Activated CD4-positive, alpha-beta T cell treated with anti-CD3 and anti-CD28 coated beads, Interleukin-2, amount 50 U/mL, for 16 hours (primary cell): Measurements from ENCODE around the gene PSMD11.

Experiments used
- DNase-seq: peaks from one replicate; pipeline ENCODE4 v3.0.0-alpha.2; 2020

Gene PSMD11

DNA sequence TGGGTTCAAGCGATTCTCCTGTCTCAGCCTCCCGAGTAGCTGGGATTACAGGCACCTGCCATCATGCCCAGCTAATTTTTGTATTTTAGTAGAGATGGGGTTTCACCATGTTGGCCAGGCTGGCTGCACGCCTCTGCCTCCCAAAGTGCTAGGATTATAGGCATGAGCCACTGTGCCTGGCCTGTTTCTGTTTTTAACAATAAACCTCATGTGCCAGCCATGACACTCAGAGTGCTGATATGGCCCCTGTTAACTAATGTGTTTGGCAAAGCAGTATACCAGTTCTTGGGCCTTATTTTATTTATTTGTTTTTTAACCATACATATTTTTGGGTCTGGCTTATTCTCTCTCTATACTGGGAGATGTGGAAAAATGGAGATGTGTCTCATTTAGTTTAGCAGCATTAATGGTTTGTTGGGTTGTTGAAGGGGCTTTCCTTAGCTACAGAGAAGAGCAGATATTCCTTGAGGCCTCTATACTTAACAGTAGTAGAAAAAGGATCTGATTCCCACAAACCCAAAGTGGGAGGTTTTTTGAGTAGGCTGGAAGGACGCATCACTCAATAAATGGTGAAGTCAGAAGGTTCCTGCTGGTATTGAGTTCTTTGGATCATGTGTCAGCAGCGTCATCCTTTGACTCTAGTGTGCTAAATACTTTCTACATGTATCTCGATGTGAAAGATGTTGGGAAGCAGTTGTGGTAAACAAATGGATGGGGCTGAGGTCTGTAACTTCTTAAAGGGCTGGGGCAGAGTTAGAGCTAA lies 26.3 kb downstream of the PSMD11 start:
- DNase-seq = no peak

- DNase-seq = no peak
These were observed 27.3 kb downstream of the PSMD11 start for GRCh38 chr17:32471652-32472051.

DNA sequence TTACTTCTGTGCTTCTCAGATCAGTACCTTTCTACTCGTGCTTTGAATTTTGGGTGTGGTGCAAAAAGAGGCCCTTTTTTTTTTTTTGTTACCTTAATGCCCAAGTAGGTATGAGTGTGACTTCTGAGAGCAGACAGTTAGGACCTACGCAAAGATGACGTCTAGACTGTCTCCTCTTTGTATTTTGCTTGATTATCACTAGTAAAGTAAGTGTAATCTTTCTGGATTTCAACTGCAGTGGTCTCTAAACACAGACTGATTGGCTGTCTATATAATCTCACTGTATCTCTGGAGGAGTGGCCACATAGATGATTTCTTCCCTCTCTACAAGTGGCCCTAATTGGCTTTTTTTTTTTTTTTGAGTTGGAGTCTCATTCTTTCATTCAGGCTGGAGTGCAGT lies 30.9 kb downstream of the PSMD11 start:
- DNase-seq = no peak

DNA sequence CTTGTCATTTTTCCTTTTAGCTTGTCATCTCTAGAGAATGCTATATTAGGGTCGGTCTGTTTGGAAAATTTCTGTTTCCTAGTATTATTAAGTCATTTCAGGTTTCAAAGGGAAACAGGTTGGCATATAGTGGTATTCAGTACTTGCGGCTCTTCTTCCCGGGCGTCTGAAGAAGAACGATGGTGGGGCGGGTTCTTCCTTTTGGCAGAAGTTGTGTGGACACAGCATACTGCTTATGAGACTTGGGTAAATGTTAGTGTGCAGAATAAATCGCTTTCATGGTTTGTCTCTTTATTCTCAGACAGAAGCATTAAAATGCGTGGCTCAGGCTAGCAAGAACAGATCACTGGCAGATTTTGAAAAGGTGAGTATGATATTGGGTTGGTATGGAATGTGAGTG lies 32.9 kb downstream of the PSMD11 start:
- no peak for DNase-seq

GRCh38 chr17:32479074-32479617 lies 34.8 kb downstream of the PSMD11 start:
- no peak for DNase-seq

DNA sequence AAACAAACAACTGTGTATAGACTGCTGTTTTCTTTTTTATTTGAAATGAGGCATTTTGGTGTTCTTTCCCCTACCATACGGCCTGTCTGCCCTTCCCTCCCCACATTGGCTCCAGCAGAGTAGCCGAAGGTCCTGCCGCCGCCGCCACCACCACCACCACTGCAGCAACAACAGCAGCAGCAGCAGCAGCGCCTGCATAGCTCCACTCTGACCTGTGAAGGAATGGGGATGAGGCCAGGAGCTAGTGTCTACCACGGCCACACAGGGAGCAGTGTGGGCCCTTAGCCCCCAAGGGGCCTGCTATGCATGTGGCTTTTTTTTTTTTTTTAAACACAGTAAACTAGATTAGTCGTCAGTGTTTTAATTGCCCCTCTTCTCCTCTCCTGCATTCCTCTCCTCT lies 36.9 kb downstream of the PSMD11 start:
- no peak for DNase-seq

DNA sequence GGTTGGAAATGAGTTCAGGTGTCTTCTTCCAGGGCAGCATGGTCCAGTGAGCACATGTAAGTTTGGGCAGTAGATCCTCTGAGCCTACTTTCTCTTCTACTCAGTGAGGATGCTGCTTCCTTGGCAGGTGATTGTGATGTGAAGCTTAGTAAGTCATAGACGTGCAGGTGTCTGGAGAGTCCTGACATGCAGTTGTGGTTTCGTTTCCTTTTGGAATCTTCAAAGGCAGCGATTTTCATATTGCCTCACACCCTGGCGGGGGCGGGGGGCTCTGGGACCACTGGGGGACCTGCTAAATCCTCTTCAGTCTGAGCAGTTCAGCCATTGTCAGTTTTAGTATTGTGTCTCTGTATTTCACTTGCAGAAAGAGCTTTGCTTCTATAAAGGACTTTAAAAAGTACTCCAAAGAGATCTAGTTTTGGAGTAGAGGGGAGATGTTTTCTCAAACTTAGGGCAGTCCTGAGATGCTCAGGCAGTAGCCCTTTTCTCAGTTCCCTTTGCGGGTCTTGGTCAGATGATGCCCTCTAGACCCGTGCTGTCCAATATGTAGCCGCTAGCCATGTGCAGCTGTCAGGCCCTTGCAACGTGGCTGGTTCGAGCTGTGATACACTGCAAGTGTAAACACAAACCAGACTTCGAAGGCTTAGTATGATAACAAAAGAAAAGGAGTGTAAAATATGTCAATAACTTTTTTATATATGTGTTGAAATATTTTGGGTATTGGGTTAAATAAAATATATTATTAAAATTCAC lies 38.4 kb downstream of the PSMD11 start:
- DNase-seq = no peak

GRCh38 chr17:32483451-32484019 lies 39.2 kb downstream of the PSMD11 start:
- peak; percentile 31 for DNase-seq

DNA sequence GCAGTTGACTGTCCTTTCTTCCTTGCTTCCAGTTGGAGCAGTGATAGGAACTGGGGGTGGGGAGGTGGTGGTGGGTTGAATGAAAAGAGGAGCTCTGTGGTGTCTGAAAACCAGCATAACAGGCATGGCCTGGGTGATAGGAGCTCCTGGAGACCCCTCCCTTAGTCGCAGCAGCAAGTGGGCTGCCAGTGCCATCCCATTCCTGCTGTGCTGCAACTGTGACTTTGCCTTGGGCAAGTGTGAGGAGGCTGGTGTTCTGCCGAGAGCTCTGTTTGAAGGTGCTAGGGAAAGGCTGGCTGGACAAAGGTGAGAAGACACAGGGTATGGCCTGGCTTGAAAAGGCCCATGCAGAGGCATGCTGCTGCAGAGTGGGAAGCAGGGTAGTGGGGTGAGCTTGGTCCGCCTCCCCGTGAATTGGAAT lies 39.7 kb downstream of the PSMD11 start:
- DNase-seq = no peak

DNA sequence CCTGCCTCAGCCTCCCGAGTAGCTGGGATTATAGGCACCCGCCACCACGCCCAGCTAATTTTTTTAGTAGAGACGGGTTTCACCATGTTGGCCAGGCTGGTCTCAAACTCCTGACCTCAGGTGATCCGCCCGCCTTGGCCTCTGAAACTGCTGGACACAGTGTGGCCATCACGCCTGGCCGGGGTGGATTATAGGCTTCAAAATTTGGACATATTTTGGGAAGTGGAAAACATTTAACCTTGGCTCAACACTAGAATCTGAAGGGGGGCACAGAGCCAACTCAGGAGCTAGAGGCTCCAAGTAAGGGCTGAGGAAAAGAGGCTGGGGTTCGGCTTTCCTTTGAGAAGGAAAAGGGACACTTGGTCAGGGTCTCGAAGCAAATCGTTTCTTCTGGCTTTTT lies 40.3 kb downstream of the PSMD11 start:
- no peak for DNase-seq

DNA sequence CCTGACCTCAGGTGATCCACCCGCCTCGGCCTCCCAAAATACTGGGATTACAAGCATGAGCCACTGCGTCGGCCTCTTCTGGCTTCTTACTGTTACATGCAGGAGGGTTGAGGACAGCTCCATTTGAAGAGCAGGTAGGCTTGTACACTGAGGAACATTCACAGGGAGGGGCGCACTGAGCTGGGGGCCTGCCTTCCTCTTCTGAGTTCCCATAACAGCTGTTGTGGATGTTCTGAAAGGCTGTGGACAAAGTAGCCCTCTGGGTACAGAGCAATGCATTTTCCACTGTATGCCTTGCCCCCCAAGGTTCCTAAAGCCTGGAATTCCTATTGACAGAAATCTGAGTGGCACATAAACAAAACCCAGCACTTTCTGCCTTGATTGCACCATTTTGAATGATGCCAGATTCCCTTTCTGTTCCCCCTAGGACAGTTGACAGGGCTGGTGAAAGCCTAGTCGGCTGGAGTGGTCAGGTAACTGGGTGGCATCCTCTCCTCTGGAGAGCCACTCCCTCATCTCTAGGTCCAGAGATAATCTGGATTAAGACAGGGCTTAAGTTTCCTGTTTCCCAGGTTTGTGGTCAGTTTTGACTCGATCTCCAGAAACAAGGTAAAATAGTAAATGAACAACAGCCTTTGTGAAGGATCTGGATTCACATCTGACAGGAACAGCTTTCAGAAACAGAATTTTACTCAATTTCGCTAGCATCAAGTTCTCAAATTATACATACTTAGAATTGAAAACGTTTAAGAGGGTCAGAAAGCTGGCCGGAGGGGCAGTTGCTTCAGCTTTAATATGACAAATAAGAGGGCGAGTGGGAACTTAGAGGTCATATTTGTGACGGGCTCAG lies 41.2 kb downstream of the PSMD11 start:
- DNase-seq = no peak

DNA sequence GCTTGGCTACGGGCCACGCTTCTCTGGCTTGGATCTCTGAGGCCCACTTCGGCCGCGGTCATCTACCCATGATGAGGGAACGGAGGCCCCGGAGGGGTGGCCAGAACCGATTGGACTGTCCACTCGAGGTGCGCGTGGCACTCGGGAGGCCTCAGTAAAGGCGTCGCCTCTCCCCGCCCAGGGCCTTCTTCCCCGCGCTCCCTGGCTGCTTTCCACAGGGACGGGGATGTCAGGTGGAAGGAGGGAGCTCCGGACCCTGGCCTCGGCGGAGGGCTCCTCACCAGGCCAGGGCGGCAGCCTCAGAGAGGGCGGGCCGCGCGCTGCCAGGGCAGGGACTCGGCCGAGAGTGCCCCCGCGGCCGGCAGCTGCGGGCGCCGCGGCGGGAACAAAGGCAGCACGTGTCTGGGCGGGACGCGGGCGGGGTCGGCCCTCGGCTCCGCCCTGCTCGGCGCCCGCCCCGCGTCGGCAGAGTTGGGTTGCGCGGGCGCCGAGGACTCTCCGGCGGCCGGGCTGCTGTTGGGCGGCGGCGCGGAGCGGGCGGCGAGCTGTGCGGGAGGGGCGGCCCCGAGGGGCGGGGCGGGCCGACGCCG lies 41.9 kb downstream of the PSMD11 start:
- DNase-seq = peak; percentile 48

DNA sequence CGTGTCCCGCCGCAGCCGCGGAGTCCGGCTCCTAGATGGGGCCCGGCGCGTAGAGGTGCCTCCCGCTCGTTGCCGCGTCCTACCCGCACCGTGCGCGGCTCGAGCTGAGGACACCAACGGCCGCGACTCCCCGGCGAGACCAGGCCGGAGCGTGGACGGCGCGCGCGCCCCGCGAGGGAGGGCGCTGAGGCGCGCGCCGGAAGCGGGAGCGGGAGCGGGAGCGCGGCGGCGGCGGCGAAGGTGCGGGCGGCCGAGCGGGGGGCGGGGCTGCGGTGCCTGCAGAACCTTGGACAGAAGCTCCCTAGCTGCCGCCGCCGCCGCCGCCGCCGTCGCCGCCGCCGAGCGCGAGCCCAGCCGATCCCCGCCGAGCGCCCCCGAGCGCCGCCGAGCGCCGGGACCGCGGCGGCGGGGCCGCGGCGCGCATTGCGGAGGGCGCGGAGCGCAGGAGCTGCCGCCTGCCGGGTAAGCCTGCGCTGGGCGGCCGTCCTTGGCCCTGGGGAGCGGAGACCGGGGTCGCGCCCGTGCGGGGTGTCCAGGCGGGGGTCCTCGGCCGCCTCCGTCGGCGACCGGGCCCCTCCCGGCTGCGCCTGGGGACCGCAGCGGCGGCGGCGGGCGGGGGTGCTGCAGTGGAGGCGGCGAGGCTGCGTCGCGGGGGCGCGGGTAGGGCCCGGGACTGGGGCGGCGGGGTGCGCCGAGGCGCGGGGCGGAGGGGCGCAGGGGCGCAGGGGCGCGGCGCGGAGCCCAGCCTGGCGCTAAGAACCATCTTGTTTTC lies 42.6 kb downstream of the PSMD11 start, which contains the start of gene CDK5R1:
CDK5R1 (plus strand) TSS at position 293 of the 772 bp plus-strand sequence. CDS start 628 bp downstream, outside the sequence.
- peak; percentile 57 for DNase-seq

DNA sequence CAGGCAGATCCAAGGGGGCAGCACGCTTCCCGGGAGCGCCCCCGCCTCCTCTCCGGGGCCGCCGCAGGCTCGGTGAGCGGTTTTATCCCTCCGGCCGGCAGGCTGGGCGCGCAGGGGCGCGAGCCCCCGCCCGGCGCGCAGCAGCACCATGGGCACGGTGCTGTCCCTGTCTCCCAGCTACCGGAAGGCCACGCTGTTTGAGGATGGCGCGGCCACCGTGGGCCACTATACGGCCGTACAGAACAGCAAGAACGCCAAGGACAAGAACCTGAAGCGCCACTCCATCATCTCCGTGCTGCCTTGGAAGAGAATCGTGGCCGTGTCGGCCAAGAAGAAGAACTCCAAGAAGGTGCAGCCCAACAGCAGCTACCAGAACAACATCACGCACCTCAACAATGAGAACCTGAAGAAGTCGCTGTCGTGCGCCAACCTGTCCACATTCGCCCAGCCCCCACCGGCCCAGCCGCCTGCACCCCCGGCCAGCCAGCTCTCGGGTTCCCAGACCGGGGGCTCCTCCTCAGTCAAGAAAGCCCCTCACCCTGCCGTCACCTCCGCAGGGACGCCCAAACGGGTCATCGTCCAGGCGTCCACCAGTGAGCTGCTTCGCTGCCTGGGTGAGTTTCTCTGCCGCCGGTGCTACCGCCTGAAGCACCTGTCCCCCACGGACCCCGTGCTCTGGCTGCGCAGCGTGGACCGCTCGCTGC lies 43.3 kb downstream of the PSMD11 start:
- no peak for DNase-seq

GRCh38 chr17:32488177-32488542 lies 43.9 kb downstream of the PSMD11 start:
- DNase-seq = no peak

GRCh38 chr17:32488604-32489180 lies 44.4 kb downstream of the PSMD11 start:
- no peak for DNase-seq

- DNase-seq = no peak
These were observed 45.2 kb downstream of the PSMD11 start for GRCh38 chr17:32489320-32490100.

GRCh38 chr17:32490101-32490482 lies 45.8 kb downstream of the PSMD11 start:
- DNase-seq = no peak
